Tibial nerve (tissue), 4 donors: Measurements from ENCODE around the gene RGS3.

ENCODE experiments used
- CTCF ChIP-seq, 5 experiments: fragments of 200-600 bp in 3 of 5; fragments of 450-650 bp in 2 of 5; sonication (generic) in 3 of 5; IDR thresholded peaks; one replicate each; pipeline ENCODE4 v1.5.1; 2016 to 2019; ENCODE audit warnings: antibody characterized with exemption in 5 of 5, mild to moderate bottlenecking in 3 of 5, moderate library complexity in 2 of 5
- EP300 ChIP-seq, 2 donors: sonication (generic); formaldehyde crosslinking; IDR thresholded peaks; one replicate each; pipeline ENCODE4 v1.6.1; 2017; ENCODE audit warnings: antibody characterized with exemption in 2 of 2, mild to moderate bottlenecking in 1 of 2
- POLR2A ChIP-seq, 2 donors: fragments of 450-650 bp; IDR thresholded peaks; one replicate each; pipeline ENCODE4 v1.6.1; 2017; ENCODE audit warnings: antibody characterized with exemption in 2 of 2, mild to moderate bottlenecking in 2 of 2, moderate library complexity in 2 of 2

- TF ChIP-seq CTCF (IDR thresholded peaks at IDR 0.05): no peak
- TF ChIP-seq POLR2A (IDR thresholded peaks at IDR 0.05): no peak
- TF ChIP-seq EP300 (IDR thresholded peaks at IDR 0.05): no peak
These were observed 134.1 kb downstream of the RGS3 start for GRCh38 chr9:113597390-113598241.
